Measurements from ENCODE around the gene TRPM2.

- TF ChIP-seq POLR2A (IDR thresholded peaks at IDR 0.05) (no peak), POLR2AphosphoS5 (IDR thresholded peaks at IDR 0.05) (no peak)
- TF ChIP-seq, protein P1, sequence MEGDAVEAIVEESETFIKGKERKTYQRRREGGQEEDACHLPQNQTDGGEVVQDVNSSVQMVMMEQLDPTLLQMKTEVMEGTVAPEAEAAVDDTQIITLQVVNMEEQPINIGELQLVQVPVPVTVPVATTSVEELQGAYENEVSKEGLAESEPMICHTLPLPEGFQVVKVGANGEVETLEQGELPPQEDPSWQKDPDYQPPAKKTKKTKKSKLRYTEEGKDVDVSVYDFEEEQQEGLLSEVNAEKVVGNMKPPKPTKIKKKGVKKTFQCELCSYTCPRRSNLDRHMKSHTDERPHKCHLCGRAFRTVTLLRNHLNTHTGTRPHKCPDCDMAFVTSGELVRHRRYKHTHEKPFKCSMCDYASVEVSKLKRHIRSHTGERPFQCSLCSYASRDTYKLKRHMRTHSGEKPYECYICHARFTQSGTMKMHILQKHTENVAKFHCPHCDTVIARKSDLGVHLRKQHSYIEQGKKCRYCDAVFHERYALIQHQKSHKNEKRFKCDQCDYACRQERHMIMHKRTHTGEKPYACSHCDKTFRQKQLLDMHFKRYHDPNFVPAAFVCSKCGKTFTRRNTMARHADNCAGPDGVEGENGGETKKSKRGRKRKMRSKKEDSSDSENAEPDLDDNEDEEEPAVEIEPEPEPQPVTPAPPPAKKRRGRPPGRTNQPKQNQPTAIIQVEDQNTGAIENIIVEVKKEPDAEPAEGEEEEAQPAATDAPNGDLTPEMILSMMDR (IDR thresholded peaks at IDR 0.05): no peak
Measured at GRCh38 chr21:44359396-44359795, 6.0 kb downstream of the TRPM2 start.

Measured in prostate gland (tissue), 2 donors.